KMS-11 (cell line): Measurements from ENCODE around the gene RNF141.

Experiments
- H2AFZ ChIP-seq: fragments of 200-600 bp; sonication (generic); 2 replicates; pipeline ENCODE4 v1.6.1; 2016; ENCODE audit warnings: antibody characterized with exemption, mixed run types, low read depth
- H3K27ac ChIP-seq: fragments of 200-600 bp; sonication (generic); 2 replicates; pipeline ENCODE4 v1.6.1; 2016; ENCODE audit warnings: mild to moderate bottlenecking, mixed run types
- H3K27me3 ChIP-seq: fragments of 200-600 bp; sonication (generic); 2 replicates; pipeline ENCODE4 v1.6.1; 2017; ENCODE audit warnings: mild to moderate bottlenecking, low read depth, mixed run types, moderate library complexity; ENCODE audit not compliant: insufficient read depth
- H3K36me3 ChIP-seq: fragments of 200-600 bp; sonication (generic); 2 replicates; pipeline ENCODE4 v1.6.1; 2017; ENCODE audit warnings: mild to moderate bottlenecking, mixed run types; ENCODE audit not compliant: insufficient read depth
- H3K4me1 ChIP-seq: fragments of 200-600 bp; sonication (generic); 2 replicates; pipeline ENCODE4 v1.6.1; 2016; ENCODE audit warnings: mild to moderate bottlenecking, low read depth, mixed run types; ENCODE audit not compliant: poor library complexity, severe bottlenecking
- H3K4me2 ChIP-seq: fragments of 200-600 bp; sonication (generic); 2 replicates; pipeline ENCODE4 v1.7.0; 2016; ENCODE audit warnings: mild to moderate bottlenecking, mixed run types
- H3K4me3 ChIP-seq: fragments of 200-600 bp; sonication (generic); IDR thresholded peaks from 2 replicates; pipeline ENCODE4 v1.6.1; 2017; ENCODE audit warnings: low read depth, low read length, mixed read lengths; ENCODE audit not compliant: insufficient read depth
- H3K79me2 ChIP-seq: fragments of 200-600 bp; sonication (generic); 2 replicates; pipeline ENCODE4 v1.6.1; 2016; ENCODE audit warnings: low read depth, mixed run types; ENCODE audit not compliant: insufficient read depth
- H3K9ac ChIP-seq: fragments of 200-600 bp; sonication (generic); 2 replicates; pipeline ENCODE4 v1.6.1; 2016; ENCODE audit warnings: mild to moderate bottlenecking, mixed run types
- H4K20me1 ChIP-seq: fragments of 200-600 bp; sonication (generic); 2 replicates; pipeline ENCODE4 v1.6.1; 2016; ENCODE audit warnings: mild to moderate bottlenecking, mixed run types; ENCODE audit not compliant: insufficient read depth
- CTCF ChIP-seq: fragments of 200-600 bp; sonication (generic); conservative IDR thresholded peaks from 2 replicates; pipeline ENCODE4 v1.6.1; 2017; ENCODE audit warnings: low read depth, mild to moderate bottlenecking, antibody characterized with exemption, low read length, moderate library complexity, mixed read lengths

Gene RNF141

DNA sequence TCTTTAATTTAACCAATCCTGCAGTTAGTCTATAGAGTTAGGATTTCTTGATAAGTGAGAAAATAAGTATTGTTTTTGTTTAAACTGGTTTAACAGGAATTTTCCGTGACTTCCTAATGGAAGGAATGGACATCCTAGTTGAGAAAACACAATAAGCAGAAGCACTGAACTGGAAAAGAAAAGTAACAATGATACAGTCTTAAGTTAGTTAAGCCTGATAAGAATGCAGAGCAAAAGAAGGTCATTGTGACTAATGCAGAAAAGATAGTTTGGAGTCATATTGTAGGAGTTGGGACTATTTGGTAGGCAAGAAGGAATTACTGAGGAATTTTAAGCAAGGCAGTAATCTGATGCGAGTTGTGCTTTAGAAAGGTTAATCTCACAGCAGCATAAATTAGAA is 11.7 kb downstream of the RNF141 start:
- Histone ChIP-seq H3K4me1 (no peaks in the 10 kb centered on the region), H3K27me3 (no peaks in the 10 kb centered on the region), H3K79me2 (no peaks in the 10 kb centered on the region), H3K36me3 (no peaks in the 10 kb centered on the region), H3K27ac (no peak overlapping the region), H3K4me2 (no peak overlapping the region), H3K9ac (no peak overlapping the region), H4K20me1 (no peaks in the 10 kb centered on the region), H2AFZ (no peak overlapping the region), H3K4me3 (no peak overlapping the region)
- TF ChIP-seq CTCF, result no peak

GRCh38 chr11:10528121-10528520 is 12.9 kb downstream of the RNF141 start:
- TF ChIP-seq CTCF, result no peak
- no peak overlapping the region for H3K9ac ChIP-seq
- peaks cover 8% of the 10 kb centered on the region for H3K4me1 ChIP-seq
- no peaks in the 10 kb centered on the region for H3K36me3 ChIP-seq
- H3K79me2 ChIP-seq, result no peaks in the 10 kb centered on the region
- H3K27me3 ChIP-seq, result no peaks in the 10 kb centered on the region
- no peaks in the 10 kb centered on the region for H4K20me1 ChIP-seq
- H2AFZ ChIP-seq, result no peak overlapping the region
- H3K4me3 ChIP-seq, result no peak overlapping the region
- no peak overlapping the region for H3K27ac ChIP-seq
- H3K4me2 ChIP-seq, result no peak overlapping the region

- H3K4me1 ChIP-seq, result peaks cover 17% of the 10 kb centered on the region
These were observed 13.7 kb downstream of the RNF141 start for GRCh38 chr11:10526974-10527918.

DNA sequence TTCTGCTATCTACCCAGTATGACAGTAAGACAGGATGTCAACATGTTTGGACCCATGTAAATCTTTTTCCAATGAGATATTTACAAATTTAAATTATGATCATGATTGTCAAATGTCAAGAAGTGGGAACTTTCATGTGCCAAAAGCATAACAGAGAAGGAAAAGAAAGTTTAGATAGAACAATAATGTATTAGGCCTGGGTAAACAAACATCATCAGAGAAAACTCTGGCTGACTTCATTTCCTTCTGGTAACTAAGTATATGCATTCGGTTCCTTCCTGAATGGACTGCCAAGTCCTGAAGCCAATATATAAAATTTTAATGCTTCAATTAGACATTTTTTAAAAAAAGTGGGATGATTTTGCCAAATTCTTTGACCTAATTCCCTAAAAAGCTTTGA is 16.5 kb downstream of the RNF141 start:
- no peaks in the 10 kb centered on the region for H3K27me3 ChIP-seq
- no peaks in the 10 kb centered on the region for H3K79me2 ChIP-seq
- H3K27ac ChIP-seq, result no peak overlapping the region
- TF ChIP-seq CTCF, result no peak
- no peaks in the 10 kb centered on the region for H3K36me3 ChIP-seq
- H2AFZ ChIP-seq, result no peak overlapping the region
- no peak overlapping the region for H3K4me2 ChIP-seq
- H3K4me3 ChIP-seq, result no peak overlapping the region
- H3K9ac ChIP-seq, result no peak overlapping the region
- peaks cover 27% of the 10 kb centered on the region for H3K4me1 ChIP-seq
- no peaks in the 10 kb centered on the region for H4K20me1 ChIP-seq

More at GRCh38 chr11:10526974-10527918, 13.7 kb downstream of the RNF141 start:
- TF ChIP-seq CTCF, result no peak
- Histone ChIP-seq H3K4me2 (no peak overlapping the region), H3K79me2 (no peaks in the 10 kb centered on the region), H3K4me3 (no peak overlapping the region), H3K27me3 (no peaks in the 10 kb centered on the region), H3K9ac (no peak overlapping the region), H2AFZ (no peak overlapping the region), H3K36me3 (no peaks in the 10 kb centered on the region), H3K27ac (no peak overlapping the region), H4K20me1 (no peaks in the 10 kb centered on the region)
